Lower lobe of right lung (tissue), 2 donors: ENCODE results near the gene SLC25A22. TPM values are rescaled to one million over a fixed set of nuclear protein-coding genes. Genes with fewer than 3 reads are reported as not detected.

Source experiments
- ATAC-seq, 2 donors: fragments of 200-7000 bp; cut with Tn5 transposase; one replicate each; pipeline ENCODE4 v1.9.1; 2020 to 2022; ENCODE audit warnings: mild to moderate bottlenecking in 2 of 2, moderate library complexity in 2 of 2
- DNase-seq: peaks from one replicate; pipeline ENCODE4 v3.0.0-alpha.2; 2020
- H3K27ac ChIP-seq: fragments of 200-600 bp; one replicate; pipeline ENCODE4 v1.8.0; 2022
- H3K27me3 ChIP-seq: fragments of 200-600 bp; one replicate; pipeline ENCODE4 v1.8.0; 2022; ENCODE audit warnings: low read depth
- H3K36me3 ChIP-seq: fragments of 200-600 bp; one replicate; pipeline ENCODE4 v1.8.0; 2022; ENCODE audit warnings: mild to moderate bottlenecking
- H3K4me1 ChIP-seq: fragments of 200-600 bp; one replicate; pipeline ENCODE4 v1.8.0; 2022
- H3K4me3 ChIP-seq: fragments of 200-600 bp; one replicate; pipeline ENCODE4 v1.8.0; 2022; ENCODE audit warnings: mild to moderate bottlenecking
- H3K9me3 ChIP-seq: fragments of 200-600 bp; one replicate; pipeline ENCODE4 v1.8.0; 2022
- CTCF ChIP-seq: fragments of 200-600 bp; IDR thresholded peaks from one replicate; pipeline ENCODE4 v1.8.0; 2022; ENCODE audit warnings: antibody characterized with exemption, mild to moderate bottlenecking
- intact Hi-C: fragments of 100-400 bp; cut with DNase I; formaldehyde crosslinking; loops from one replicate; pipeline ENCODE4 v1.11.0; 2022
- total RNA-seq: library from RNA; stranded (reverse); fragmentation: NEBNext Ultra II Directional; extraction: Animal tissue kit (Norgen Biotek cat#: 25700); gene quantifications from one replicate; pipeline ENCODE4 v1.2.1, GENCODE V29; 2021
- donor health status: DM: no; HTN: yes; CAD: no; lungs with severe emphysema.

Gene SLC25A22
- total RNA-seq, 1 donor from 2014 or later, result 18.2 TPM

GRCh38 chr11:812390-812789 is 14.3 kb upstream of the SLC25A22 start:
- no peaks in the 10 kb centered on the region for H3K27me3 ChIP-seq
- TF ChIP-seq CTCF, result no peak
- ATAC-seq, result no peak
- no peak overlapping the region for H3K4me3 ChIP-seq
- H3K4me1 ChIP-seq, result peaks cover 29% of the 10 kb centered on the region
- no peak overlapping the region for H3K27ac ChIP-seq
- intact Hi-C loops, result no loop called here
- no peak for DNase-seq
- H3K9me3 ChIP-seq, result no peaks in the 10 kb centered on the region
- H3K36me3 ChIP-seq, result peaks cover 33% of the 10 kb centered on the region

GRCh38 chr11:811446-812245 is 13.6 kb upstream of the SLC25A22 start:
- Histone ChIP-seq H3K27ac (no peak overlapping the region), H3K27me3 (no peaks in the 10 kb centered on the region), H3K36me3 (peaks cover 33% of the 10 kb centered on the region), H3K9me3 (no peaks in the 10 kb centered on the region), H3K4me1 (peaks cover 29% of the 10 kb centered on the region), H3K4me3 (peak overlapping the region; percentile 90)
- DNase-seq (no peak), ATAC-seq (no peak)
- TF ChIP-seq CTCF, result no peak
- intact Hi-C loops, result no loop called here

GRCh38 chr11:810040-810567 is 12.0 kb upstream of the SLC25A22 start:
- peak; percentile 3 to 18 for ATAC-seq
- no peak for TF ChIP-seq CTCF
- intact Hi-C loops, result no loop called here
- peaks cover 35% of the 10 kb centered on the region for H3K4me1 ChIP-seq
- H3K9me3 ChIP-seq, result no peaks in the 10 kb centered on the region
- no peak for DNase-seq
- H3K27ac ChIP-seq, result peak overlapping the region; percentile 99
- H3K27me3 ChIP-seq, result no peaks in the 10 kb centered on the region
- peaks cover 33% of the 10 kb centered on the region for H3K36me3 ChIP-seq
- peak overlapping the region; percentile 90 for H3K4me3 ChIP-seq

- peaks cover 33% of the 10 kb centered on the region for H3K36me3 ChIP-seq
- intact Hi-C loops, result no loop called here
- ATAC-seq (peak; percentile 95 to 96), DNase-seq (peak; percentile 99)
- H3K4me1 ChIP-seq, result peaks cover 40% of the 10 kb centered on the region
- TF ChIP-seq CTCF, result no peak
- no peaks in the 10 kb centered on the region for H3K9me3 ChIP-seq
- H3K27me3 ChIP-seq, result no peaks in the 10 kb centered on the region
- peak within 1 kb of the TSS; percentile 99 for H3K27ac ChIP-seq
- peak within 1 kb of the TSS; percentile 90 for H3K4me3 ChIP-seq
Observed at GRCh38 chr11:809287-810039, 11.4 kb upstream of the SLC25A22 start, which contains the start of gene RPLP2. TSS of gene RPLP2 (plus strand) at chr11:809967. CDS start at chr11:810235, 268 bp downstream.

- ATAC-seq, result no peak
Observed at GRCh38 chr11:808427-809286, 10.6 kb upstream of the SLC25A22 start.

More at GRCh38 chr11:808427-809286, 10.6 kb upstream of the SLC25A22 start:
- no peak for DNase-seq
- no peaks in the 10 kb centered on the region for H3K27me3 ChIP-seq
- peaks cover 27% of the 10 kb centered on the region for H3K36me3 ChIP-seq
- H3K9me3 ChIP-seq, result no peaks in the 10 kb centered on the region
- peak overlapping the region; percentile 99 for H3K27ac ChIP-seq
- intact Hi-C loops, result no loop called here
- TF ChIP-seq CTCF, result no peak
- peak overlapping the region; percentile 90 for H3K4me3 ChIP-seq
- peaks cover 48% of the 10 kb centered on the region for H3K4me1 ChIP-seq
